Stimulated activated CD4-positive, alpha-beta T cell treated with anti-CD3 and anti-CD28 coated beads, TNF-alpha, amount 100 ng/mL, for 1 hour (primary cell): ENCODE measurements around the gene CD300E.
A peak's percentile ranks its signal among the peaks of the same experiment; 100 is the strongest.

Source experiments
- DNase-seq, 3 donors: peaks; one replicate each; pipeline ENCODE4 v3.0.0-alpha.2; 2020; ENCODE audit warnings: low read depth in 3 of 3, low spot score in 1 of 3

The CD300E gene

DNA sequence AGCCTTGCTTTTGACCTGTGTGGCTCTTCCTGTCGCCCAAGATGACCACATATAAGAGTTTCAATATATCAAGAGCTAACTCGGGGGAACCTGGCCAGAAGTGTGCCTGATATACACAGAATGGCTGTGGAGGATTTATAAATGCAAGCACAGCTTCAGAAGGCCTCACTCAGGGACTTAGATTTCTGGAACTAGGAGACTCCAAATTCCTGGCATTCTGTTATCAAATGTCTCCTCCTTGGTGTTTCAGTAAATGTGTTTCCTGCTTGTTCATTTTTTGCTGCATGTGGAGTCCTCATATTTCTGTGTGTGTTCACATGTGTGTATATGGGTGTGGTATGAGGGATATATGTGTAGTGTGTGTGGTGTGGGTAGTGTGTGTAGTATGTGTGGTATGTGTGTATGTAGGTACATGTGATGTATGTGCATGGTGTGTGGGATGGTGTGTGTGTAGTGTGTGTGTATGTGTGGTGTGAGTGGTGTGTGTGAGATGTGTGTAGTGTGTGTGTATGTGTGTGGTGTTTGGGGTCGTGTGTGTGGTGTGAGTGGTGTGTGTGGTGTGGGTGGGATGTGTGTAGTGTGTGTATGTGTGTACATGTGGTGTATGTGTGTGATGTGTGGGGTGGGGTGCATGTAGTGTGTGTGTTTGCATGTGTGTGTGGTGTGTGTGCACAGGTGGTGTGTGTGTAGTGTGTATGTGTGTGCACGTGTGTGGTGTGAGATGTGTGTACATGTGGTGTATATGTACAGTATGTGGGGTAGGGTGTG lies 55.2 kb downstream of the CD300E start:
- DNase-seq: no peak

GRCh38 chr17:74567397-74567796 lies 56.1 kb downstream of the CD300E start, which contains the start of gene CD300H:
Gene CD300H (minus strand): TSS chr17:74567509.
- no peak for DNase-seq

DNA sequence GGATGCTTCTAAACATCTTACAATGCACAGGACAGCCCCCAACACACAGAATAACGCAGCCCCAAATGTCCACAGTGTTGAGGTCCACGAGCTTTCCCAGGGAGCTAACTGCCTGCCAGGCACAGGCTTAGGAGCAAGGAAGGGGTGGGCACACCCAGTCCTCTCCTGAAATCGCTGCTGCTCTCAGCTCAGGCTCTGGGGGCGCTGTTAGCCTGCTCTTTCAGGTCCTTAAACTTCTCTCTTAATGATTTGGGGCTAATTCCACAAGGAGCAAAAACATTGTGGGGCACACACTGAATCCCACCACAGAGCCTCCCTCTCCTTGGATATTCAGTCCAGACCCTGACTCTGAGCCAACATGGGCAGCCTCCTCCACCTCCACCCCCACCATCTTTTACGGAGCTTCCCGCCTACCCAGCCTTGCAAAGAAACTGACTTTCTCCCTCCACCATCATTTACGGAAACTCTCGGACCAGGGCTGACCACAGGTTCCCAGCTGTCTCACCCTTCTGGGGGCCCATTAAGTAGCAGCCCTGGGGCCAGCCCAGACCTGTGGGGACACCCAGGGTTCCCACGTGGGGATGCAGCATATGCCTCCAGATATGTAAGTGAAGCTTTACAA lies 57.3 kb downstream of the CD300E start:
- peak in 1 of 3 donors; percentile 12 for DNase-seq

GRCh38 chr17:74565126-74565525 lies 58.4 kb downstream of the CD300E start:
- DNase-seq: no peak

GRCh38 chr17:74563358-74563757 lies 60.2 kb downstream of the CD300E start:
- DNase-seq: no peak

GRCh38 chr17:74561586-74561985 lies 62.0 kb downstream of the CD300E start:
- DNase-seq: no peak
